NCI-H2081 (cell line): ENCODE measurements around the gene MESP2.

ENCODE experiments used
- DNase-seq, 2 experiments: peaks; one replicate each; lab custom pipeline; 2025; lab: John Stamatoyannopoulos, UW

MESP2 gene

GRCh38 chr15:89801471-89802195 lies 25.5 kb downstream of the MESP2 start:
- no peak for DNase-seq

GRCh38 chr15:89802231-89802928 lies 26.2 kb downstream of the MESP2 start:
- DNase-seq = no peak

GRCh38 chr15:89802986-89803824 lies 27.1 kb downstream of the MESP2 start:
- DNase-seq = no peak

- DNase-seq = no peak
Observed at GRCh38 chr15:89803941-89804800, 28.0 kb downstream of the MESP2 start.

- no peak for DNase-seq
Observed at GRCh38 chr15:89805241-89806209, 29.4 kb downstream of the MESP2 start.

- no peak for DNase-seq
Observed at GRCh38 chr15:89806210-89806558, 30.1 kb downstream of the MESP2 start.

- no peak for DNase-seq
Observed at GRCh38 chr15:89806559-89807550, 30.7 kb downstream of the MESP2 start.

GRCh38 chr15:89807689-89808088 lies 31.6 kb downstream of the MESP2 start:
- no peak for DNase-seq

GRCh38 chr15:89808160-89808870 lies 32.2 kb downstream of the MESP2 start:
- DNase-seq = no peak

- no peak for DNase-seq
Observed at GRCh38 chr15:89809093-89809786, 33.1 kb downstream of the MESP2 start.

GRCh38 chr15:89809787-89810148 lies 33.6 kb downstream of the MESP2 start:
- DNase-seq = no peak

- no peak for DNase-seq
Observed at GRCh38 chr15:89810837-89811236, 34.7 kb downstream of the MESP2 start.

GRCh38 chr15:89812011-89812846 lies 36.1 kb downstream of the MESP2 start:
- no peak for DNase-seq

GRCh38 chr15:89812847-89813320 lies 36.8 kb downstream of the MESP2 start:
- no peak for DNase-seq

GRCh38 chr15:89813381-89814111 lies 37.4 kb downstream of the MESP2 start:
- no peak for DNase-seq

GRCh38 chr15:89814112-89814742 lies 38.1 kb downstream of the MESP2 start:
- DNase-seq = no peak
